ENCODE results near the gene CARD11.

GRCh38 chr7:2911466-2911865 lies 132.2 kb downstream of the CARD11 start:
- TF ChIP-seq GABPA (IDR thresholded peaks at IDR 0.05; ENCODE audit: low read depth): no peak
- TF ChIP-seq, protein P1, sequence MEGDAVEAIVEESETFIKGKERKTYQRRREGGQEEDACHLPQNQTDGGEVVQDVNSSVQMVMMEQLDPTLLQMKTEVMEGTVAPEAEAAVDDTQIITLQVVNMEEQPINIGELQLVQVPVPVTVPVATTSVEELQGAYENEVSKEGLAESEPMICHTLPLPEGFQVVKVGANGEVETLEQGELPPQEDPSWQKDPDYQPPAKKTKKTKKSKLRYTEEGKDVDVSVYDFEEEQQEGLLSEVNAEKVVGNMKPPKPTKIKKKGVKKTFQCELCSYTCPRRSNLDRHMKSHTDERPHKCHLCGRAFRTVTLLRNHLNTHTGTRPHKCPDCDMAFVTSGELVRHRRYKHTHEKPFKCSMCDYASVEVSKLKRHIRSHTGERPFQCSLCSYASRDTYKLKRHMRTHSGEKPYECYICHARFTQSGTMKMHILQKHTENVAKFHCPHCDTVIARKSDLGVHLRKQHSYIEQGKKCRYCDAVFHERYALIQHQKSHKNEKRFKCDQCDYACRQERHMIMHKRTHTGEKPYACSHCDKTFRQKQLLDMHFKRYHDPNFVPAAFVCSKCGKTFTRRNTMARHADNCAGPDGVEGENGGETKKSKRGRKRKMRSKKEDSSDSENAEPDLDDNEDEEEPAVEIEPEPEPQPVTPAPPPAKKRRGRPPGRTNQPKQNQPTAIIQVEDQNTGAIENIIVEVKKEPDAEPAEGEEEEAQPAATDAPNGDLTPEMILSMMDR (IDR thresholded peaks at IDR 0.05; ENCODE audit: insufficient read depth, low read length): no peak

All from HL-60 (cell line).